Fibroblast of lung (primary cell): ENCODE measurements around the gene FGD4. TPM values are rescaled to one million over a fixed set of nuclear protein-coding genes. Genes with fewer than 3 reads are reported as not detected.

Source experiments
- DNase-seq, 2 donors: peaks; one replicate each; pipeline versions ENCODE4 v3.0.0 to v3.0.0-alpha.2; 2010; ENCODE audit warnings: low read depth in 2 of 2
- H2AFZ ChIP-seq: 2 replicates; pipeline ENCODE4 v1.5.1; 2012; ENCODE audit warnings: low read length, control low read depth, inconsistent platforms
- H3K27ac ChIP-seq: 2 replicates; pipeline ENCODE4 v1.5.1; 2011; ENCODE audit warnings: low read length, control low read depth; ENCODE audit not compliant: insufficient read depth
- H3K27me3 ChIP-seq: 2 replicates; pipeline ENCODE4 v1.5.1; 2011; ENCODE audit warnings: mild to moderate bottlenecking, low read length; ENCODE audit not compliant: control insufficient read depth, insufficient read depth
- H3K36me3 ChIP-seq: 2 replicates; pipeline ENCODE4 v1.5.1; 2011; ENCODE audit warnings: low read length; ENCODE audit not compliant: control insufficient read depth, insufficient read depth
- H3K4me1 ChIP-seq: 2 replicates; pipeline ENCODE4 v1.5.1; 2011; ENCODE audit warnings: low read length; ENCODE audit not compliant: control insufficient read depth, insufficient read depth; ENCODE audit errors: extremely low read depth
- H3K4me2 ChIP-seq: 2 replicates; pipeline ENCODE4 v1.5.1; 2011; ENCODE audit warnings: low read length, control low read depth; ENCODE audit not compliant: insufficient read depth; ENCODE audit errors: extremely low read depth
- H3K4me3 ChIP-seq, 4 experiments: fragments of 200-600 bp in 1 of 4; sonication (generic) in 1 of 4; replicated peaks in 1 of 4; 2 replicates each; pipeline ENCODE4 v1.5.1; 2011 to 2016; ENCODE audit warnings: low read length in 4 of 4, low read depth in 3 of 4, mild to moderate bottlenecking in 3 of 4, control low read depth in 2 of 4, inconsistent platforms in 1 of 4, mixed read lengths in 1 of 4; ENCODE audit not compliant: insufficient read depth in 1 of 4; ENCODE audit errors: control extremely low read depth in 1 of 4
- H3K79me2 ChIP-seq: 2 replicates; pipeline ENCODE4 v1.5.1; 2012; ENCODE audit warnings: mild to moderate bottlenecking, low read length, inconsistent platforms; ENCODE audit not compliant: control insufficient read depth, insufficient read depth
- H3K9ac ChIP-seq: 2 replicates; pipeline ENCODE4 v1.5.1; 2011; ENCODE audit warnings: mild to moderate bottlenecking, low read length, control low read depth; ENCODE audit not compliant: insufficient read depth
- H3K9me3 ChIP-seq: 2 replicates; pipeline ENCODE4 v1.5.1; 2012; ENCODE audit warnings: low read depth, low read length; ENCODE audit not compliant: control insufficient read depth, insufficient read depth
- H4K20me1 ChIP-seq: 2 replicates; pipeline ENCODE4 v1.5.1; 2011; ENCODE audit warnings: low read length; ENCODE audit not compliant: control insufficient read depth, insufficient read depth; ENCODE audit errors: extremely low read depth
- CTCF ChIP-seq, 2 donors: IDR thresholded peaks in 1 of 2; conservative IDR thresholded peaks in 1 of 2; 1 replicate in 1 of 2; 2 replicates in 1 of 2; pipeline ENCODE4 v1.5.1; 2011 to 2012; ENCODE audit warnings: low read length in 2 of 2, control low read depth in 1 of 2, inconsistent platforms in 1 of 2, low read depth in 1 of 2, mild to moderate bottlenecking in 1 of 2
- EZH2 ChIP-seq: IDR thresholded peaks from 2 replicates; pipeline ENCODE4 v1.5.1; 2012; ENCODE audit warnings: low read length, control low read depth, mild to moderate bottlenecking; ENCODE audit errors: missing control alignments
- polyA plus RNA-seq, 2 donors: library from polyadenylated mRNA; depleted of rRNA in 1 of 2; stranded (reverse) in 1 of 2; unstranded in 1 of 2; fragments of >200 nt; gene quantifications; 2 replicates each; pipeline ENCODE4 v1.2.1, GENCODE V29; 2011 to 2012; ENCODE audit warnings: missing spikeins in 1 of 2
- total RNA-seq: library from RNA; depleted of rRNA; stranded (reverse); fragments of >200 nt; gene quantifications from 2 replicates; pipeline ENCODE4 v1.2.1, GENCODE V29; 2014

The FGD4 gene
- total and polyA plus RNA-seq, 2 donors (not counting 1 experiment from before 2014, with no cell fraction given): 7.6 to 12.2 TPM

- no peaks in the 10 kb centered on the region for H3K4me1 ChIP-seq
- no peak overlapping the region for H2AFZ ChIP-seq
- no peak overlapping the region for H3K9ac ChIP-seq
- TF ChIP-seq EZH2: no peak
- no peak for TF ChIP-seq CTCF (conservative IDR thresholded peaks at IDR 0.05 in 1 of 2, IDR thresholded peaks at IDR 0.05 in 1 of 2; ENCODE audit: low read depth in 1 of 2, low read length in 2 of 2)
- H3K27me3 ChIP-seq: no peaks in the 10 kb centered on the region
- no peaks in the 10 kb centered on the region for H3K79me2 ChIP-seq
- H3K4me2 ChIP-seq: no peak overlapping the region
- no peak overlapping the region for H3K4me3 ChIP-seq
- H3K27ac ChIP-seq: no peak overlapping the region
- H3K36me3 ChIP-seq: no peaks in the 10 kb centered on the region
- no peak for DNase-seq
- no peaks in the 10 kb centered on the region for H3K9me3 ChIP-seq
- no peaks in the 10 kb centered on the region for H4K20me1 ChIP-seq
These were observed 38.4 kb upstream of the FGD4 start for GRCh38 chr12:32360956-32361355.

DNA sequence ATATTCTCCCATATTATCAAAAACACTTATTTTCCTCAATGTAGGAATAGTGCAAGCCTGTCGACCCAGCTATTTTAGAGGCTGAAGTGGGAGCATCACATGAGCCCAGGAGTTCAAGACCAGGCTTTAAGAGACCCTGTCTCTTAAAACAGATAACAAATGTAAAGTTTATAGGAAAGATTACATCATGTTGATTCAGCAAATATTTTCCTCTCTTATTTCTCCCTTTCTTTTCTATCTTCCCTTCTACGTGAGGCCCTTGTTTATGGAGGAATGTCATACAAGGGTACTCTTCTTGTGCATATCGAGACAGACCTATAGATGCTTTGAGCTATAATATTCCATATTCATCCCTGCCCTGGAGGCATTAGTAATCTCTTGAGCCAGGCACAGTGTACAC is 36.5 kb upstream of the FGD4 start:
- Histone ChIP-seq H4K20me1 (no peaks in the 10 kb centered on the region), H3K27ac (no peak overlapping the region), H3K4me2 (no peak overlapping the region), H3K4me1 (no peaks in the 10 kb centered on the region), H3K27me3 (no peaks in the 10 kb centered on the region), H3K9ac (no peak overlapping the region), H3K36me3 (no peaks in the 10 kb centered on the region), H3K79me2 (no peaks in the 10 kb centered on the region), H3K9me3 (no peaks in the 10 kb centered on the region), H3K4me3 (no peak overlapping the region), H2AFZ (no peak overlapping the region)
- TF ChIP-seq CTCF (conservative IDR thresholded peaks at IDR 0.05 in 1 of 2, IDR thresholded peaks at IDR 0.05 in 1 of 2; ENCODE audit: low read depth in 1 of 2, low read length in 2 of 2) (no peak), EZH2 (no peak)
- no peak for DNase-seq

DNA sequence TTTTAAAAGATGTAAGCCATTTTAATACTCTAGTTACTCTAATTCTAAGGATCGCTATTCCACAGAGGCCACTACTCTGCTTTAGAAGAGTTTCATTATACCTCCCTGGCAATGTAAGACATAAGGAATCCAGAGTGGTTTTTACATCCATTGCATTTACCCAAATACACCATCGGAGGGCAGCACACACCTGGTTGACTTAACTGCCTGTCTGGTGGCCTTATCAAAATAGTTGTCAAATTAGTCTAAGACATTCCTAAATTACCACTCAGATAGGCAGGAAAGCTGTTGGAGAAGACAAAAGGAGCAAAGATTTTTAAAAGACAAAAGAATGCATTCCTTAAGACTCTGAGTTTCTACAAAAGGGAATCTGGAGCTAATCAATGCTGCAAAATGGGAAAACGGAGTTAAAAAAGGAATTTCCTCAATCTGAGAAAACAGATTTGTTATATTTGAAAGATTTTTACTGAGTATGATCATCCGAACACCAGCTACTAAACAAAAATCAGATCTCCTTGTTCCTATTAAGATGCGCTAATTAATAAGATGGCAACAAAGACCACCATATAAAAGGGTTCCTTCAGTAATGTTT is 33.8 kb upstream of the FGD4 start:
- DNase-seq: peak; percentile 80 to 84

More for the DNA sequence above, 33.8 kb upstream of the FGD4 start:
- peak; percentile 76 to 86 for TF ChIP-seq CTCF (conservative IDR thresholded peaks at IDR 0.05 in 1 of 2, IDR thresholded peaks at IDR 0.05 in 1 of 2; ENCODE audit: low read depth in 1 of 2, low read length in 2 of 2)
- no peak for TF ChIP-seq EZH2
- Histone ChIP-seq H3K27ac (no peak overlapping the region), H3K4me2 (no peak overlapping the region), H3K4me1 (no peaks in the 10 kb centered on the region), H3K79me2 (no peaks in the 10 kb centered on the region), H3K4me3 (no peak overlapping the region), H3K9me3 (no peaks in the 10 kb centered on the region), H4K20me1 (no peaks in the 10 kb centered on the region), H3K36me3 (no peaks in the 10 kb centered on the region), H3K27me3 (no peaks in the 10 kb centered on the region), H2AFZ (no peak overlapping the region), H3K9ac (no peak overlapping the region)
